Brain microvascular endothelial cell (primary cell): ENCODE data around the gene NDUFV1.

Source experiments
- DNase-seq: peaks from one replicate; pipeline ENCODE4 v3.0.0-alpha.2; 2020
- H3K27ac ChIP-seq: fragments of 250-450 bp; sonication (Bioruptor Pico); 2 replicates; pipeline ENCODE4 v1.5.1; 2020; ENCODE audit warnings: mild to moderate bottlenecking, moderate library complexity
- H3K27me3 ChIP-seq: fragments of 250-450 bp; sonication (Bioruptor Pico); replicated peaks from 2 replicates; pipeline ENCODE4 v1.5.1; 2020; ENCODE audit warnings: mild to moderate bottlenecking
- H3K36me3 ChIP-seq: fragments of 250-450 bp; sonication (Bioruptor Pico); replicated peaks from 2 replicates; pipeline ENCODE4 v1.5.1; 2020; ENCODE audit warnings: mild to moderate bottlenecking
- H3K4me3 ChIP-seq: 2 replicates; pipeline ENCODE4 v1.5.1; 2011; ENCODE audit warnings: low read depth, mild to moderate bottlenecking, control low read depth, low read length, moderate library complexity
- CTCF ChIP-seq: IDR thresholded peaks from 2 replicates; pipeline ENCODE4 v1.5.1; 2011; ENCODE audit warnings: low read depth, mild to moderate bottlenecking, moderate library complexity, low read length, control low read depth, inconsistent platforms; ENCODE audit errors: missing control alignments
- in situ Hi-C: cut with HindIII; loops from 2 replicates; pipeline ENCODE4 v1.10.0; 2017; ENCODE audit warnings: low sequenced_read_pairs, low pct_ligation_motif_present

Gene NDUFV1

GRCh38 chr11:67646535-67647336, 40.0 kb downstream of the NDUFV1 start:
- Histone ChIP-seq H3K27me3 (no peaks in the 10 kb centered on the region), H3K4me3 (no peak overlapping the region), H3K27ac (no peak overlapping the region), H3K36me3 (no peaks in the 10 kb centered on the region)
- in situ Hi-C loops, result no loop called here
- no peak for DNase-seq
- TF ChIP-seq CTCF, result no peak

GRCh38 chr11:67647471-67647870, 40.7 kb downstream of the NDUFV1 start:
- Histone ChIP-seq H3K4me3 (no peak overlapping the region), H3K36me3 (no peaks in the 10 kb centered on the region), H3K27me3 (no peaks in the 10 kb centered on the region), H3K27ac (no peak overlapping the region)
- no peak for TF ChIP-seq CTCF
- in situ Hi-C loops, result no loop called here
- no peak for DNase-seq

- no peak overlapping the region for H3K4me3 ChIP-seq
- H3K27ac ChIP-seq, result no peak overlapping the region
- H3K27me3 ChIP-seq, result no peaks in the 10 kb centered on the region
- in situ Hi-C loops, result no loop called here
- H3K36me3 ChIP-seq, result no peaks in the 10 kb centered on the region
- peak; percentile 34 for TF ChIP-seq CTCF
- no peak for DNase-seq
Measured at GRCh38 chr11:67648140-67648795, 41.5 kb downstream of the NDUFV1 start.

- Histone ChIP-seq H3K4me3 (no peak overlapping the region), H3K36me3 (no peaks in the 10 kb centered on the region), H3K27ac (no peak overlapping the region), H3K27me3 (no peaks in the 10 kb centered on the region)
- DNase-seq, result no peak
- TF ChIP-seq CTCF, result no peak
- in situ Hi-C loops, result no loop called here
Measured at GRCh38 chr11:67648796-67649613, 42.3 kb downstream of the NDUFV1 start.

GRCh38 chr11:67649634-67650510, 43.1 kb downstream of the NDUFV1 start:
- DNase-seq, result no peak
- no peaks in the 10 kb centered on the region for H3K36me3 ChIP-seq
- no peak for TF ChIP-seq CTCF
- in situ Hi-C loops, result no loop called here
- H3K27me3 ChIP-seq, result no peaks in the 10 kb centered on the region
- no peak overlapping the region for H3K27ac ChIP-seq
- no peak overlapping the region for H3K4me3 ChIP-seq
